ENCODE measurements around the gene SASH3. TPM values are rescaled to one million over a fixed set of nuclear protein-coding genes. Genes with fewer than 3 reads are reported as not detected.

The SASH3 gene
- polyA plus RNA-seq, 1 donor, result 3.1 TPM

DNA sequence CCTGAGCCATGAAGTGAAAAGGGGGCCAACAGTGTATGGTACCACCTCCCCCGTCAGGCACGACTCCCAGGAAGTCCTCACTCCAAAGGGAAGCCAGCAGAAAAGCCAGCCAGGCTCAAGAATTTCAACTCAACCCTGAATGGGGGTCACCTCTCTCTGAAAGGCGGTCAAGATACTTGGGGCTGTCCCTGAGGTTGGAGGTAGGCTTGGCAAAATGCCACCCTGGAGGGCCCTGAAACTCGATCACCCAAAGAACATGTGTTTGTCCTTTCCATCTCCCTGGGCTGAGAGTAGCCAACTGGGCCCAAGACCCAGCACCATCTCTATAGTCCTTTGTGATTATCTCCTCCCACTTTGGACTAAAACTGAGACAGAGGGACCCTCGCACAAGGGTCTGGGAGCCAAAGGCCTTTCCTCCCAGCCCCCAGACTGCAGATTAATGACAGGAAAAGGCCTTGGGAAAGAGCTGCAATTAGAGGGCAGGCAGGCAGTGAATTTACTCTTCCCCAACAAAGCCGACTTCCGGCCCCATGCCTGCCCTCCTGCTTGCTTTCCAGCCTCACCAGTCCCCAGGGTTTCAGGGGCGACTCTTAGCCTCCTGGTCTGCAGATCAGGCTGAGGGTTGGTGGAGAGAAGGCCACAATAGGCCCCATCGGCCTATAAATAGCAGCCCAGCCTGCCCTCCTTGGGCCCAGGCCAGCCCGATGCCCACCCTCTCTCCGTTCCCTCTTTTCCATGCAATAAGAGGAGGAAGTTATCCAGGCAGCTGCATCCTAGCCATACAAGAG, 5.6 kb downstream of the SASH3 start:
- DNase-seq, result no peak

DNA sequence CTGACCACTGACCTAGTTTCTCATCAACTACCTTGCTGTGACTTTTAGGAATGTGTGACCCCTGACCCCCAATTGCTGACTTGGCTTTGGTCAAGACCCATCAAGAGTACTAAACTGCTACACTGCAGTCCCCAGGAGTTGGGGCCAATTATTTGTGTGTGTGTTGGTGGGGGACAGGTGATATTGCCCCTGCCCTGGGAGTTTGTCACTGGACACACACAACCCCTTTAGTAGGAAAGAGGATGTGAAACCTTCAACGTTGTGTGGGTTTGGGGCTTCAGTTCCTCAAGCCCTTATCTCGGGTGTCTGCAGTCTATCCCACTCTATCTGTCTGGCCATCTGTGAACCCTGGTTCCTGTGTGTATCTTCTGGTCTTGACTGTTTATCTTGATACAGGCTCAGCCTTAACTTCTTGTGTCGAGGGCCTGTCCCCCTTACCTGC, 6.5 kb downstream of the SASH3 start:
- DNase-seq, result no peak

DNA sequence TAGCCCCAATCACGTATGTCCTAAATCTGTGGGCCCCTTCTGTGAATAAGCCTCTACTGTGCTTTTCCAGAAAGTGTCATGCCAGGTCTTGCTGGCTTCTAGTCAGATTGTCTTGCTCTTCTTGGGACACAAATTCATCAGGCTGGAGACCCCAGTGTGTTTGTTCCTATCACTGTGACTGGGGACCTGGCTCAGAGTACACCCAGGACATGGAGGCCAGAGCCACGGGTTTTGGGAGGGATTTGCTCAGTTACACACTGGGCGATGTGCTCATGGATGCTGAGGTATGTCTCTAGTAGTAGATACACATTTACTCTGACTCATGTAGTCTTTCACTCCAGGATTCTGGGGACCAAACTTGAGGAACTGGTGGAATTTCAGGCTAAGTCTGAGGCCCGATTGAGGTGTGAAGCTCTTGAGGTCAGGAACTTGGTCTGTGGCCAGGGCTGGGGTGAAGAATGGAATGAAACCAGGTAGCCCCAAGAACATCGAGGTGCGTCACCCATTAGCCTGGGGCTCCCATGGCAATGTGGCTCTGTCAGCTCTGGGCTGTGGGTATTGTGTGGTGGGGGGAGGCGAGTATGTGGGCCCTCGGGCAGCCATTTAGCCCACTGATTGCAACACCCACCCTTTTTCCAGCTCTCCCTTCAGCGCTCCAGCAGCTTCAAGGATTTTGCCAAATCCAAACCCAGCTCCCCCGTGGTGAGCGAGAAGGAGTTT, 7.7 kb downstream of the SASH3 start:
- DNase-seq, result no peak

DNA sequence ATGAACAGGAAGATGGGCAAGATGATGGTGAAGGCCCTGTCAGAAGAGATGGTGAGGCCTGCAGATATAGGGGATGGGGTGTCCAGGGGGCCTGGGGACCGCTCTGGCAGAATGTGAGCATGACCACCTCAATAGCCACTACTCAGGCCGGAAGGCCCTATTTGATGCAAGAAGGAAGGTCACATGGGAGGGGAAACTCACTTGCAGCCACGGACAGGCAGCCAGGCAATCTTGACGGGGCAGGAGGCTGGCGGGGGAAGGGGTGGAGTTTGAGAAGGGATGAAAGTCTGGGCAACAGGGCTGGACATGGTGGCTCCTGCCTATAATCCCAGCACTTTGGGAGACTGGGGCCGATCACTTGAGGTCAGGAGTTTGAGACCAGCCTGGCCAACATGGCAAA, 8.8 kb downstream of the SASH3 start:
- DNase-seq, result no peak

DNA sequence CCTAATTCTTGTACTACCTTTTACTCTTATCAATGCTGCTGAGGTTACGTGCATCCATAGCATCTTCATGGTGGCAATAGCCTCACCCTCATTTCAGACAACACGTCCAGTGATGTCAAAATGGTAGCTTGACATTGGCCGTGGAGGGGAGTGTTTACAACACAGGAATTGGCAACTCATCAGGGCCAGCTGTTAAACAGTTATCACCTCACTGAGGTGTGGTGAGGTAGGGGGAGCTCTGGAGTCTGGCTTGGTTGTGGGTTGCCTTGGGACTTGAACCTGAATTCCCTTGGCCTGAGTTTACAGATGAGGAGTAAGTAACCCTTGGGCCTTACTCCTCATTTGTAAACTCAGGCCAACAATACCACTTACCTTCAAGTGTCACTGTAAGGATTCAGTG, 10.4 kb downstream of the SASH3 start:
- no peak for DNase-seq

DNA sequence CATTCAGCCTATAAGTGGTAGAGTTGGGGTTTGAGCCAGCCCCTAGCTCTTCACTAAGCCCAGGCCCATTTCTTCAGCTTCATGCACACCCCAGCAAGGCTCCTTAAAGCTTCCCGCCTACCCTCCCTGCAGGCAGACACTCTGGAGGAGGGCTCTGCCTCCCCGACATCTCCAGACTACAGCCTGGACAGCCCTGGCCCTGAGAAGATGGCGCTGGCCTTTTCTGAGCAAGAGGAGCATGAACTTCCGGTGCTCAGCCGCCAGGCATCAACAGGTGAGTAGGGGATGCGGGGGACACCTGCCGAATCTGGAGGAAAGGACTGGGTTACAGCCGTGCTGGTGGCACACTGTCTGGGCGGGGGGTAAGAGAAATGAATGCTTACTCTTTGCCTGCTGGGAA, 11.1 kb downstream of the SASH3 start:
- no peak for DNase-seq

DNA sequence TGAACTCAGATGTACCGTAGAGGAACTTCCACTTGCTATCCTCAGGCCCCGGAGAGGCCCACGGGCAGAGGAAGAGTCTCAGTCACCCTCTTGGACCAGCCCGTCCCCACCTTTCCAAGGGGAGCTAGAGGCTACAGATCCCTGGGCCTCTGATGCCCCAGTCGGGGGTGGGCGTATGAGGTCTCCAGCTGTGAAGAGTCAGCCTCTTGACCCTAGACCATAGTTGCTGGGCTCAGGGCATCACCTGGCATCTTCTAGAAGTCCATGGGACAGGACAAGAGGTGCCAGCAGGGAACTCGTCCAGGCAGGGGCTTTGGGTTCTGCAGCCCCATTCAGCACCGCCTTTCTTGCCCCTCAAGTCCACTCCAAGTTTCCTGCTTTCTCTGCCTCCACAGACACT, 11.6 kb downstream of the SASH3 start:
- DNase-seq, result no peak

DNA sequence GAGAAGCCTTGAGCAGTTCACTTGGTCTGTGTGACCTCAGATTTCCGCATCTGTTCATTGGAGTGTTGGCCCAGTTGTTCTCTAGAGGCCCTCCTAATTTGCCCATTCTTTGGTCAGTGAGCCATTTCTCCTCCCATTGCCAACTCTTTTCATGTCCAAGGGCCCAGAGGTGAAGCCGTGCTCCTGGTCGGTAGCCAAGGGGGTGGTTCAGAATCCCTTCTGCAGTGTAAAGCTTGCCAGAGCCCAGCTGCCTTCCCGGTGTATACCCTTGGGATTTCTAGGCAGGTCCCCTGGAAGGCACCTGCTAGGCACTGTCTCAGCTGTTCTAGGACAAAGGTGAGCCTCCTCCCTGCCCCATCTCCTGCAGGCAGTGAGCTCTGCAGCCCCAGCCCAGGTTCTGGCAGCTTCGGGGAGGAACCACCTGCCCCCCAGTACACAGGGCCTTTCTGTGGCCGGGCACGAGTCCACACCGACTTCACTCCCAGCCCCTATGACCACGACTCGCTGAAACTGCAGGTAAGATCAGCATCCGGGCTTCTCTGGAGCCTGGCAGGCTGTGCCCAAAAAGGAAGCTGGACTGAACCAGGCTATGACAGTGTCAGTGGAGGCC, 12.3 kb downstream of the SASH3 start:
- no peak for DNase-seq

DNA sequence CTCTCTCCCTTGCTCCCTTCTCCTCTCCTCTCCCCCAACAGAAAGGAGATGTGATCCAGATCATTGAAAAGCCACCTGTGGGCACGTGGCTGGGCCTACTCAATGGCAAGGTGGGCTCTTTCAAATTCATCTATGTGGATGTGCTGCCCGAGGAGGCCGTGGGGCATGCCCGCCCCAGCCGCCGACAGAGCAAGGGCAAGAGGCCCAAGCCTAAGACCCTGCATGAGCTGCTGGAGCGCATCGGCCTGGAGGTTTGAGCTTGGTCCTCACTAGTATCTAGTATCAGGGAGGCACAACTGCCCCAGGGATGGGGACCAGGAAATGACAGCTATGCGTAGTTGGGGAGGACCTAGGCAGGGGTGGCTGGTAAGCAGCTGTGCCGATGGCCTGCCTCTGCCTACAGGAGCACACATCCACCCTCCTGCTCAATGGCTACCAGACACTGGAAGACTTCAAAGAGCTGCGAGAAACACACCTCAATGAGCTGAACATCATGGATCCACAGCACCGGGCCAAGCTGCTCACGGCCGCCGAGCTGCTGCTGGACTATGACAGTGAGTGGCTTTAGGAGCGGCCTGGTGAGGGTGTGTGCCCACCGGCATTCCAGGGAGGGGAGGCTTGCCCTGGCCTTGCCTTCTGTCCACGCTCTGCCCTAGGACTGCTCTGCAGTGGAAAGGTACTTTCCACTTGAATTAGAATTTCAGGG, 13.0 kb downstream of the SASH3 start:
- DNase-seq, result no peak

DNA sequence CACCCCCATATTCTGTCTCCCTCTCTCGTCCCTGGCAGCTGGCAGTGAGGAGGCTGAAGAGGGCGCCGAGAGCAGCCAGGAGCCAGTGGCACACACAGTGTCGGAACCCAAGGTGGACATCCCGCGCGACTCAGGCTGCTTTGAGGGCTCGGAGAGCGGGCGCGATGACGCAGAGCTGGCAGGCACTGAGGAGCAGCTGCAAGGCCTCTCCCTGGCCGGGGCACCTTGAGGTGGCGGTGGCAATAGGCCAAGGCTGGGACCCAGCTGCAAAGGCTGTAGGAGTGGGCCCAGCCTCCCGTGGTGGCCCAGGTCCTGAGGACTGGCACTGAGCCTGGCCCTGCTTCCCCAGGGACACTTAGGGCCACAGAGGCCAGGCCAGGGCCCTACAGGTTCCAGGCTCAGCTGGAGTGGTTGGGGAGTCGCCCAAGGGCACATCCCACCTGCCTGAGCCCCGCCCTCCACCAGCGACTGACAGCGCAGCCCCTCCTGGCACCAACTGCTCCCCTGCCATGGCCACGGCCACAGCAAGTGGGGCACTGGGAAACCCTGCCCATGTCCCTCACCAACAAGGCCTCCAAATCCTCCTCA, 13.9 kb downstream of the SASH3 start:
- no peak for DNase-seq

DNA sequence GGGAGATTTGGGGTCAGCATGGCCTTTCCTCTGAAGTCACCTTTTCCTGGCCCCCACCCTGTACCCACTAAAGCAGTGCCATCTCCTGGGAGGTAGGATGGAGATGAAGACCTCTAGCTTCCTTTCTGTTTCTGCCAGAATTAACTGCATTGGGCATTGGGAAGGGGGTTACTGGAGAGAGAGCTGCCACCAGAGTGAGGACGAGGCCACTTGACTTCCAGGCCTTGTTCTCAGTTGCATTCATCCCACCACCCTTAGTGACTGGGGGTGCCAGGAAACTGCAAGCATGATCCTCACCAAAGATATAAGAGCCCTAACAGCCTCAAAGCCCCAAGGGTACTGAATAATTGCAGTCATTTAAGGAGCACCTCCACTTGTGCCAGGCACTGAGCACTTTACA, 15.8 kb downstream of the SASH3 start:
- DNase-seq, result no peak

DNA sequence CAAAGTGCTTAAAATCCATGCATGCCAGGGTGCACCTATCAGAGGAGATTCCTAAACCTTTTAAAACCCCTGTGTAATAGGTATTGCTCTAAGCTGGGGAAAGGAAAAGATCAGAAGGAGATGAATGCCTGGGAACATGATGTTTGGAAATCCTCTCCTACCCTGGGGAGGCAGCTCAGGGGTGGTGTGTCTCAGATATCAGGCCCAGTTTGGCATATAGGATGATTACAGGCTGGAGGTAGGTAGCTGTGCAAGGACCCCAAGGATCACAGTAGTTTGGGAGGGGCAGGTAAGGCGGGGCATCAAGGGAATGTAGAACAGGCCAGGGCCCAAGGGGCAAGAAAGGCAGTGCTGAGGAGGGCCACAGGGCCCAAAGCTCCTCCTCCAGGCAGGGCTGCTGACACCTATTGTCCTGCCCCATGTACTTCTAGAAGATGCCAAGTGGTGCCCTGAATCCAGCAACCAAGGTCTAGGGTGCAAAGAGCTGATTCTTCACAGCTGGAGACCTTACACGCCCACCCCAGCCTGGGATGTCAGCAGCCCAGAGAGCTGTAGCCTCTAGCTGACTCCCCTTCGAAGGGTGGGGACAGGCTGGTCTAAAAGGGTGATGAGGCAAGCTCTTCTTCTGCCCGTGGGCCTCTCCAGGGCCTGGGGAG, 17.6 kb downstream of the SASH3 start:
- no peak for DNase-seq

DNA sequence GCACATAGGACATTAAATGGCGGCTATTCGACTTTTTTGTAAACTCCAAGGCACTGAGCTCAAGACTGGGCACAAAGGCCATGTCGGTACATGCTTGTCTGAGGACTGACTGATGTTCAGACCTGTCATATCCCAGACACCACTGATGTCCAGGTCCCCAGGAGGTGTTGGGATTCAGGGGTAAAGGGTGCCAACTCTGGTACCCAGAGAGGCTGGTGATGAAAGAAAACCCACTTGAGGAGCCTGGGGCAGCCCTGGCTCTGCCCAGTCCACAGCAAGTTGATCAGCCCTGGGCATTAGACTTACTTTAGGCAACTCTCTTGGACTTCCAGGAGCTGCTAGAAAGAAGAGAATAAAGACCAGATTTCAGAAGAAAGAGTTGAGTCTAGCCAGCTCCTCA, 18.7 kb downstream of the SASH3 start:
- no peak for DNase-seq

DNA sequence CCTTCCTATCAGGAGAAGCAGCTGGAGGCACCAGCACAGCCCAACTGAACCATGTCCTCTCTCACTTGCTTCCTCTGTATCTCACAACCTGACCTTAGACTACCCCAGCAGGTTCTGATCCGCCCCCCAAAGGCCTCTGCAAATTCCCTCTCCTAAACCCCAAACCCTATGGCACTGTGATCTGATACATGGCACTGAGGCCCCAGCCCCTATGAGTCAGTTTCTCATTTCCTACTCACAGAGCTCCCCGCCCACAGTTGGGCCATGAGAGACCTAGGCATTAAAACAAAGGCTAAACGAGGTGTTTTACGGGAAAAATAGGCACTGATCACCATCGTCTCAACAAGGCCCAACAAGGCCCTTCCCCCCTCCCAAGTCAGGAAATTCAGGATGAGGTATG, 19.1 kb downstream of the SASH3 start:
- no peak for DNase-seq

DNA sequence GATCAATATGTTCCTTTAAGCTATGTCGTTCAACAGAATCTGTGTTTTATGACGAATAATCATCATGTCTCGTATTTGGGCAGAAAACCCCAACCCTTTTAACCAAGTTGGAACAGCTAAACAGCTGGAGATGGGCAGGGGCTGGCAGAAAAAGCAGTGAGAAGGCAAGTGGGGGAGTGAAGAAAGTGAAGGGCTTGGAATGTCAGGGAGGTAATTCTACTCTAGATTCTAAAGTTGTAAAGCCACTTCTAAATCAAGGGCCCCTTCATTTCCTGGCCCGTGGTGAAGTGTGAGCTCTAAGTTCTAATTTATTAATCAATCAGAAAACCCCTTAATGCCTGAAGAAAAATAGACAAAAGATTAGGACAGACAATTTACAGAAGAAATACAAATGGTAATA, 20.4 kb downstream of the SASH3 start:
- no peak for DNase-seq

DNA sequence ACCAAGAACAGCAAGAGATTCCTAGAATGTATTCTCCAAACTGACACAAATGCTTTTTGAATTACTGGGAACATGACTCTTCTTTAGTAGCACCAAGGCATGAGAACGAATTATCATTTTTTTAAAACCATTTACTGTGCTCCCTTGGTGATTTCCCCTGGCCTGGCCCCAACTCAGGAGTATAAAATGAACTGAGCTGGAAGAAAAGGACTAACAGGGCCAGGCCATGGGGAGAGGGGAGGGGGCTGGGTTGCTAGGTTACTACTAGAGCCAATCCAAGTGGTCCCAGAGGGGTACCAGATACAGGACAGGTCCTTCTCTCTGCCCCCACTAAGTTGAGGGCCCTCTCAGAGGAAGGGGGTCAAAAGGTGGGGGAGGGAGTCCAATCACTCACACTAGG, 23.1 kb downstream of the SASH3 start:
- DNase-seq, result no peak

DNA sequence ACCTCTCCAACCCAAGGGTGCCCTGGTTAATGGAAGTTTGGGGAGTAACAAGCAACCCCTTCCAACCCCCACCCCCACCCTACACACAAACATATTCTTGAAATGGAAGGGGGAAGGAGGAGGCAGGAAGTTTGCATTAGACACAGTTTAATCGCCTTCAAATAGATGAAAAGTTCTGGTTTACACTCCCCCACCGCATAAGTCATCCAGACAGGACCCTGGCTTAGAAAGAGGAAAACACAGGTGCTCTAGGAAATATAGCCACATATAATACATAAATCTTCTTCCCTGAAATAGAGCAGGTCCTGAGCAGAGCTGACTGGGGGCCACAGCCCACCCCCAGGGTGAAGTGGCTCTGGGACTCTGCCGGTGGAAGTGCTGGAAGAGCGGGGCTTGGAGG, 25.1 kb downstream of the SASH3 start:
- DNase-seq, result no peak

DNA sequence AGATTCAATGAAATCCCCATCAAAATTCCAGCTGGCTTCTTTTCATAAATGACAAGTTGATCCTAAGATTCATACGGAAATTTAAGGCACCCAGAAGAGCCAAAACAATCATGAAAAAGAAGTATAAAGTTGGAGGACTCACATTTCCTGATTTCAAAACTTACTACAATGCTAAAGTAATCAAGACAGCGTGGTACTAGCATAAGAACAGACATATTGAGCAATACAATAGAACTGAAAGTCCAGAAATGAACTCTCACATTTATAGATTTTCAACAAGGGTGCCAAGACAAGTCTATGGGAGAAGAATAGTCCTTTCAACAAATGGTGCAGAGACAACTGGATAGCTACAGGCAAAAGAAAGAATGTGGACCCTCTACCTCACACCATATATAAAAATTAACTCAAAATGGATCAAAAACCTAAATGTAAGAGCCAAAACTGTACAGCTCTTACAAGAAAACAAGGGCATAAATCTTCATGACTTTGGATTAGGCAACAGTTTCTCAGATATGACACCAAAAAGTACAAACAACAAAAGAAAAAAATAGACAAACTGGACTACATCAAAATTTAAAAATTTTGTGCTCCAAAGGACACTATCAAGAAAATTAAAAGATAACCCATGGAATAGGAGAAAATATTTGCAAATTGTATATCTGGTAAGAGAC, 28.5 kb downstream of the SASH3 start:
- no peak for DNase-seq

DNA sequence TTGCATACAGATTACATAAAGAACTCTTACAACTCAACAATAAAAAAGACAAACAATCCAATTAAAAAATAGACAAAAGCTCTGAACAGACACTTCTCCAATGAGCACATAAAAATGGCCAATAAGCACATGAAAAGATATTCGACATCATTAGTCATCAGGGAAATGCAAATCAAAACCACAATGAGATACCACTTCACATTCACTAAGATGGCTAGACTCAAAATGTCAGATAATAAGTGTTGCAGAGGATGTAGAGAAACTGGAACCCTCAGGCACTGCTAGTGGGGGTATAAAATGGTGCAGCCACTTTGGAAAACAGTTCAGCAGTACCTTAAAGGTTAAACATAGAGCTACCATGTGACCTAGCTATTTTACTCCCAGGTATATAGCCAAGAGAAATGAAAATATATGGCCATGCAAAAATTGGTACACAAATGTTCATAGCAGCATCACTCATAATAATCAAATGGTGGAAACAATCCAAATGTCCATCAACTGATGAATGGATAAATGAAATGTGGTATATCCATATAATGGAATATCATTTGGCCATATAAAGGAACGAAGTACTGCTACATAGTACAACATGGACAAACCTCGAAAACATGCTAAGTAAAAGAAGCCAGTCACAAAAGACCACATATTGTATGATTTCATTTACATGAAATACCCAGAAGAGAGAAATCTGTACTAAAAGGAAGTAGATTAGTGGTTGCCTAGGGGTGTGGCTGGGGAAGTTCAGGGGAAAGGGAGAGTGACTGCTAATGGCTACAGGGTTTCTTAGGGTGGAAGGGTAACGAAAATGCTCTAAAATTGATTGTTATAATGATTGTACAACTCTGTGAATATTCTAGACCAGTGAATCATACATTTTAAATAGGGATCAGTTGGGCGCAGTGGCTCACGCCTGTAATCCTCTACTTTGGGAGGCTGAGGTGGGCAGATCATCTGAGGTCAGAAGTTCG, 29.4 kb downstream of the SASH3 start:
- DNase-seq, result no peak

DNA sequence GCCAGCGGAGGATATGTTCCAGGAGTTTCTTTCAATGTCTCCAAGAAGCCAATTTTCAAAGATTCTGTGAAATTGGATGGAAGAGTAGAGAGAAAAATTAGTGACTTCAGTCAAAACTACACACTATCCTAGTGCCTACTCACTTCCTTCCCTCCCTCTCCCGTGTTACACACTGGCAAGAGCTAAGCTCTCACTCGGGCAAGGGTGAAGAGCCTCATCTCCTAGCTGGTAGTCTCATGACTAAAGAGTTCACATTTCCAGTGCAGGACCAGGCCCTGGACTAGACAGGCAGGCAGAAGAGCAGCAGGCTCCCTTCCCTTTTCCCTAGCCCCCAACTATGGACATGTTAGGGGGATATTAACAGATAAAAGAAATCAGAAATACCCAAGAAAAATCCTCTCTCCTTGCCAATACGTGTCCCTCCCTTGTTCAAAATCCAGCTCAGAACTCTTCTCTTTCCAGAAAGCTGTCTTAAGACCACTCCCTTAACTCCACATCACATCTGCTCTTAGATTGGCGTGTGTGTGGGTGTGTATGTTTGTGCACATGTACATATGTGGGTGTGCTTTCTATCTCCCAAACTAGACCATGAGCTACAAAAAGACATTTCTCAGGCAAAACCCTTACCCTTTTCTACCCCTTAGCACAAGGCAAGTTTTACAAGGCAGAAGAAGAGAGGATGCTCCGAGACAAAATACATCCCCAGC, 34.1 kb downstream of the SASH3 start:
- no peak for DNase-seq

Measured in hindlimb muscle (tissue), 1 donor.